Measurements from ENCODE around the gene OR6N1. TPM values are rescaled to one million over a fixed set of nuclear protein-coding genes. Genes with fewer than 3 reads are reported as not detected.

The OR6N1 gene, protein sequence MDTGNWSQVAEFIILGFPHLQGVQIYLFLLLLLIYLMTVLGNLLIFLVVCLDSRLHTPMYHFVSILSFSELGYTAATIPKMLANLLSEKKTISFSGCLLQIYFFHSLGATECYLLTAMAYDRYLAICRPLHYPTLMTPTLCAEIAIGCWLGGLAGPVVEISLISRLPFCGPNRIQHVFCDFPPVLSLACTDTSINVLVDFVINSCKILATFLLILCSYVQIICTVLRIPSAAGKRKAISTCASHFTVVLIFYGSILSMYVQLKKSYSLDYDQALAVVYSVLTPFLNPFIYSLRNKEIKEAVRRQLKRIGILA
- not detected in 2 replicates for total RNA-seq (2014; rRNA removed; shearing (Covaris generic))

DNA sequence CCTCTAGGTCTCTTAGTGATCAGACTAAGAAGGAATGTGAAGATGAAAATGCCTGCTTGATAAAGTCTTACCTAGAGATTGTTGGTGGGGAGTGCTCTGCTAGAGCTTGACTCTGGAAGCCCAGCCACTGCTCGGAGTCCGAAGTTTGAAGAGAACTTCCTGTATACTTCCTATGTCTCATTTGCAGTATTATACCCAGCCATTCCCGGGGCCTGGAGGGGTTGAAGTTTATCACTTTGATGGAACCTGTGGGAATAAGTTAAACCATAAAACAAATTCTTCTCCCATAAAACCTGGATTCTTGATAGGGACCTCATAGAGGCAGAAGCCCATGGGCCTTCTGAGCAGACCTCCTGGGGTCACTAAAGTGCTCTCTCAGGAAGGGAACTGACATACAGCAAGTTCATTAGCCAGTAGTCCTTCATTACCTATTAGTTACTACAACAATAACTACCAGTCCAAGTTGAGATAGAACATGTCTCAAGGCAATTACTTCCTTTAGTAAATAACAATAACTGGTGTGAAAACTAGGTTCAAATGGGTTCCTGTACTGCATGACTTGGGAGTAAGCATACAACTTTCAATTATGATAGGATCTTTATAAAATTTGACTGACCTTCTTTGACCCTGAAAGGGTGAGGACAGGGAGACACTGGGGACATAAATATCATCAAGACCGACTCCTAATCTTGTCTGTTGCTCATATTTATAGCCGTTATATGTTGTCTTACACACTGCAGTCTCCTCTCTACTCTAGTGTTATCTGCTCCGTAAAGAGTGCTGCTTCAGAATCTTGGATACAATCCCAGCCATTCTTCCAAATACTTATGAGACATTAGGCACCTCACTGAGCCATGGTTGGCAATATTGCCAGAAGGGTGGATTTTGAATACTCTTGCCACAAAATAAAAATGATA, at the start of gene OR6N1:
OR6N1 (minus strand) TSS at position 246 of the 917 bp plus-strand sequence. CDS start 5,513 bp downstream, outside the sequence.
- DNase-seq (ENCODE audit: low read depth): no peak

DNA sequence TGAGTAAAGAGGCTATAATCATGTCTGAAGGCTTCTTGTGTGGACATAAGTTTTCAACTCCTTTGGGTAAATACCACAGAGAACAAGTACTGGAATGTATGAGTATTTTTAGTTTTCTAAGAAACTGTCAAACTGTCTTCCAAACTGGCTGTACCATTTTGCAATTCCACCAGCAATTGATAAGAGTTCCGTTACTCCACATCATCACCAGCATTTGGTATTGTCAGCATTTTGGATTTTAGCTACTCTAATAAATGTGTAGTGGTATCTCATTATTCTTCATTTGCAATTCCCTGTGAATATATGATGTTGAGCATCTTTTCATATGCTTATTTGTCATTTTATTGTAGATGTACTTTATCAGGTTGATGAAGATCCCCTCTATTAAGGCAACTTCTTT, 49.7 kb upstream of the OR6N1 start:
- DNase-seq (ENCODE audit: low read depth): no peak

DNA sequence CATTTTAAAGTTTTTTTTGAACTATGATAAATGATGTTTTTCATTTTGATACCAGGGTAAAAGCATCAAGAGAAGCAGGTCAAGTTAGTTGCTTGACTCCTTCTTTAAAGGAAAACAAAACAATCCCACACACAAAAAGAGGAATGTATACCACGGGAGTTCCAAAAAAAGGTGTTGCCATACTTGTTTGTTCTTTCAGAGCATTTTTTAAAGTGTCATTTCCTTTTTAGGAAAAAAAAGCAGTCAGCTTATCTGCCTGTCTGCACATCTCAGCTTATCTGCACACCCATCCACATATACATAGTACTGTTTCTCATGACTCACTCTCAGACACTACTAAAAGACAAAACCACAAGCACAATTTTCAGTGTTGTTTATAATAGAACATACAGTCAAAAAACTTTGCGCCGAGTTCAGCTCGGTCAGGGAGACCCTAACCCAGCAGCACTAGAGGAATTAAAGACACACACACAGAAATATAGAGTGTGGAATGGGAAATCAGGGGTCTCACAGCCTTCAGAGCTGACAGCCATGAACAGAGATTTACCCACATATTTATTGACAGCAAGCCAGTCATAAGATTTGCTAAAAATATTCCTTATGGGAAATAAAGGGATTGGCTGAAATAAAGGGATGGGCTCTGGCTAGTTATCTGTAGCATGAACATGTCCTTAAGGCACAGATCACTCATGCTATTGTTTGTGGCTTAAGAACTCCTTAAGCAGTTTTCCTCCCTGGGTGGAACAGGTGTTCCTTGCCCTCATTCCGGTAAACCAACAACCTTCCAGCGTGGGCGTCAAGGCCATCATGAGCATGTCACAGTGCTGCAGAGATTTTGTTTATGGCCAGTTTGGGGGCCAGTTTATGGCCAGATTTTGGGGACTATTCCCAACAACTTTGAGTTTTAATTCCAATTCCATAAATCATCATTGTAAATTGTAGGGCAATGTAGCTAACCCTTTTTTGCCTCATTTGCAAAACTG, 47.8 kb upstream of the OR6N1 start:
- peak; percentile 3 for DNase-seq (ENCODE audit: low read depth)

DNA sequence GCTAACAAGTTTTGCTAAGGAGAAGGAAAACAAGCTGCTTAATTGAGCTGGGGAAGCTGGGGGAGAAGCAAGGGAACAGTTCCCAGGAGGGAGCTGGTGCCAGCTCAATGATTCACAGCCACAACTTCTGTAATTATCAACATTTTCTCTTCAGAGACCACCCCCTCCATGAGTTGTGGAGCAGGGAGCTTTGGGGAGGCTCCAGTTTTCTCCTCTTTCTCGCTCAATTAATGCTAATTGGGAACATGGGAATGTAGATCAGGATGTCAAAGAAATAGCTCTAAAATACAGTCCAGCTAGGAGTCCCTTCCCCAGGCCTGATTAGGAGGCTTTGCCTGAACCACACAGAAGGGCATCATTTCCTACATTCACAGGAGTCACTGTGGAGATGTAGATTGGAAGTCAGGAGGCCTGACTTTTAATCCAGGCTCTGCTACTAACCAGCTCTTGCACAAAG, 47.0 kb upstream of the OR6N1 start:
- no peak for DNase-seq (ENCODE audit: low read depth)

DNA sequence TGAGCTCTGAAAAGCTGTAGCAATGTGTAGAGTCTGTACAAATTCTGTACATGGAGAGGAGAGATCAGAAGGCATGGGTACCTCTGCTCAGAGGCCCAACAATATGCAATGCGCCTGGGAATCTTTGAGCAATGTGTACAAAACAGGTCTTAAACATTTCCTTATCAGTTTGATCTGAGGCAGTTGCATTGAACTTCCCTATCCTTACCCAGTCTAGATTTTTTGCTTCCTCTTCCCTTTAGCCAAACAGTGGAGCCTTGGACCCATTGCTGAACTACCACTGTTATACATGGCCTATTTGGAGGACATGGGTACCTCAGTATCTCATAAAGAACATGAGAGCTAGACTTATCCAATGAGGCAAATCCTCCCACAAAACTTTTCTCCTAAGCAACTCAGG, 46.6 kb upstream of the OR6N1 start:
- DNase-seq (ENCODE audit: low read depth): no peak

DNA sequence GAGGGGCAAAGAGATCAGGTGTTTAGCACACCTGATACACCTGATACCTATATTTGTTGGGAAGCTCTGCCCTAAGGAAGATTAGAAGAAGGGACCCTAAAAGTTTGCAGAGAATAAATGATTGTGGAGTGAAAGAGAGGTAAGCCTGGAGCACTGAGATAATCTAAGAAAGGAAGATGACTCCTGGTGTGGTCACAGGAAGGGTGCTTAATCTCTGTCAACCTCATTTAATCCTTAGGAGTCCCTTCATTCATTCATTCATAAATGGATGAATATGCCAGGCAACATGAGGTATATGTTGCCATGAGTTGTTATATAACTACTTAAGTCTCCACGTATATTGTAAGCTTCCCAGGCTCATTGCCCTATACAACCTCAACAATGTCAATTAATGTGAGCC, 43.0 kb upstream of the OR6N1 start:
- DNase-seq (ENCODE audit: low read depth): no peak

DNA sequence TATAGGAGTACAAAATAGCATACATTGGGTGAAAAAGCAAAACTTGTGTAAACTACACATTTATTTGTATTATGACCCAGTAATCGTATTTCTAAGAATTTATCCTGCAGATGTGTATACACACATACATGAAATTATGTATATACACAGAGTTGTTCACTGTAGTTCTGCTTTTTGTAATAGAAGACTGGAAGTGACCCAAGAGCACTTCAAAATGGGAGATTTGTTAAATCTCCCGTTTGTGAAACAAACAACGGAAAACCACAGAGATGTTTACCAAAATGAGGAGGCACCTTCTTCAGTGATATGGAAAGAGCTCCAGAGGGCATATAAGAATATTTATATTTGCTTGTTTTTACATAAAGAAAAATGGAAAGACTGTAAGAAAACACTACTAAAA, 41.2 kb upstream of the OR6N1 start:
- DNase-seq (ENCODE audit: low read depth): no peak

GRCh38 chr1:158812336-158812735, 40.3 kb upstream of the OR6N1 start:
- no peak for DNase-seq (ENCODE audit: low read depth)

DNA sequence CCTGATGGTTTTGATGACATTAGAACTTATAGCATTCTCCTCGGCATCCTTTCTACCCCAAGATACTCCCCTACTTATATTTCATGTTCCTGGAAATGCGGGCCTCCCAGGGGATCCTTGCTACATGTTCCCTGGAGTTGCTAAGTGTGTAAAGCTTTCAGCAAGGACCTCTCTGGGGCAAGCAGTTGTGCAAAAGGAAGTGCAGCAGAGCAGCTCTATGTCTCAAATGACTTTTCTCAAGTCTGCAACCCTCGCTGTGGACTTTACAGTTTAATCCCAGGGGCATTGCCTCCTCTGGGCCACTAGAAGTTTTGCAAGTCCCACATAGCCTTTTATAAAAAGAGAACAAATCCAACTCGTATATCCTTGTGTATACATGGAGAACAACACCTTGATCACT, 38.3 kb upstream of the OR6N1 start:
- no peak for DNase-seq (ENCODE audit: low read depth)

DNA sequence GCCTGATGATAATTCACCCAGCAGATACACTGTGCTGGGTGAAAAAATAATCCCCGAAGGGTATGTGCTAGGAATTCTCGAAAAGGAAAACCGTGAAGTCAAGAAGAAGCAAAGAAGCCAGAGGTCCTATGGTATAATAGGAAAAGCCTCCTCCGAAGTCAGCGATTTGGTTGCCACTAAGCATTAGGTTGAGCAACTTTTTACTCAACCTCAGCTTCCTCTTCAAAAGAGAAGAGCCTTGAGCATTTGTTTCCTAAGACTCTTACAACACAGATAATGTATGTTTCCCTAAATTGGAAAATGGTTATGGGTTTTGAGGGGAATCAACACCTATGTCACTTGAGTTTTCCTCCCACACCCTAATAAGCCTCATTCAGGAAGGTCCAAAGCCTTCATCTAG, 37.9 kb upstream of the OR6N1 start:
- DNase-seq (ENCODE audit: low read depth): no peak

- no peak for DNase-seq (ENCODE audit: low read depth)
These were observed 37.3 kb upstream of the OR6N1 start for GRCh38 chr1:158809256-158809655.

GRCh38 chr1:158806916-158807536, 35.0 kb upstream of the OR6N1 start:
- DNase-seq (ENCODE audit: low read depth): no peak

GRCh38 chr1:158803678-158804077, 31.7 kb upstream of the OR6N1 start:
- no peak for DNase-seq (ENCODE audit: low read depth)

DNA sequence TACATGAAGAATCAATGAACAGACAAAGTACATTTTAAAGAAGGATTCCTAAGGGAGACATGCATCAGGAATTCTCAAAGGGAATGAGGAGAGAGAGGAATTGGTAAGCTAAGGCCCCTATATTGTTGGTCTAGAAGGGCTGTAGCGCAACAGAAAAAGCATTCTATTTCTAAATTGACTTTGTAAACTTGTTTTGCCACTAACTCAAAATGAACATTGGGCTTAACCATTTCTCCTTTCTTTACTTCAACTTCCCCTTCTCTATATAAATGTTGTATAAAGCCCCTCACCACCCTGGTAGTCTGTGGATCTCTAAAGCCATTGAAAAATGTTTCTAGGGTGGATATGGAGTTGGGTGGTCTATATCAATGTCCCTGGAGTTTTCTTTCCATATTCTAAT, 29.4 kb upstream of the OR6N1 start:
- DNase-seq (ENCODE audit: low read depth): no peak

GRCh38 chr1:158800526-158800925, 28.5 kb upstream of the OR6N1 start:
- DNase-seq (ENCODE audit: low read depth): no peak

DNA sequence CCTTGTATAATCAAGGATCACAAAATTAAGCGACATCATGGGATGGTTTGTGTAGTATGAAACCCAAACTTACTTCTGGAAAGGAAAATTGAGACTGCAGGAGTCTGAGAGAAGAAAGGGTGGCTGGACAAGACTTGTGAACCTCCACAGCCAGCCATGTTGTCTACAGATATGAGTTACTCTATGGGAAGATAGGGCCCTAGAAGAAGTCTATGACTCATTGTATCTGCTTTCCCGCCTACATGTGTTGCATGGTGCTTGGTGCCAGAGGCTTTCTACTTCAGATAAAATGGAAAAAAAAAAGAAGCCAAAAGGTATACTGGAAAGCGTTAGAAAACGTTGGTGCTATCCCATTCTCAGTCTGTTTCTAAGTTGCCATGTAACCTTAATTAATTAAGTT, 27.7 kb upstream of the OR6N1 start:
- no peak for DNase-seq (ENCODE audit: low read depth)

- no peak for DNase-seq (ENCODE audit: low read depth)
These were observed 26.5 kb upstream of the OR6N1 start for GRCh38 chr1:158798531-158798930.

- DNase-seq (ENCODE audit: low read depth): no peak
These were observed 22.3 kb upstream of the OR6N1 start for GRCh38 chr1:158794247-158794646.

- DNase-seq (ENCODE audit: low read depth): no peak
These were observed 21.6 kb upstream of the OR6N1 start for GRCh38 chr1:158793604-158794003.

- DNase-seq (ENCODE audit: low read depth): no peak
These were observed 9.1 kb upstream of the OR6N1 start, which contains the start of gene OR6N2 for GRCh38 chr1:158781104-158781503. OR6N2 (minus strand) TSS chr1:158781204; CDS start chr1:158777635, 3,569 bp downstream.

DNA sequence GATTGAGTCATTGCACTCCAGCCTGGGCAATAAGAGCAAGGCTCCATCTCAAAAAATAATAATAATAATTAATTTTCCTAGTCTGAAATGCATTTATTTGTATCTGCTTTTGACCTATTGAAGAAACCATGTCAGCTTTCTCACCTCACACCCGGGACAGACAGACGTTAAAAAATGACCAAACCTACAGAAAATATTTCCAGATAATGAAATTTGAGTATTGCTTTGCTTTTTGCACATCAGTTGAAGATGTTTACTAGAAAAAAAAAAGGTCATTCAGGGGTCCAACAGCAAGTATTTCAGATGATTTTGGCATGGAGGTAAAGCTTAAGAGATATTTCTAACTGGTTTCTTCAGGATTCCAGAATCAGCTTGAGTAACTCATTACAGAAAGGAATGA, 17.6 kb downstream of the OR6N1 start, which contains the start of gene OR6K6:
OR6K6 (plus strand) TSS at position 301 of the 400 bp plus-strand sequence. CDS start 168 bp downstream, outside the sequence.
- DNase-seq (ENCODE audit: low read depth): no peak
